Activated naive CD4-positive, alpha-beta T cell (primary cell): ENCODE results near the gene TRMT11.
"Not testable (repeated sequence)": the region's sequence is repeated elsewhere in the genome, so short reads cannot be mapped to it uniquely, and the experiment has no call there.

ENCODE experiments used
- DNase-seq, 4 experiments: peaks; one replicate each; lab custom pipeline; 2025; lab: John Stamatoyannopoulos, UW

The TRMT11 gene

GRCh38 chr6:125956506-125957390 is 29.6 kb upstream of the TRMT11 start, which contains the start of gene HINT3:
Gene HINT3 (plus strand): TSS chr6:125956770. CDS start chr6:125956978, 208 bp downstream.
- DNase-seq, result peak; percentile 96 to 99 (median 98)

GRCh38 chr6:125957391-125957693 is 29.0 kb upstream of the TRMT11 start:
- no peak for DNase-seq

- DNase-seq, result no peak
Measured at GRCh38 chr6:125957845-125958244, 28.5 kb upstream of the TRMT11 start.

- DNase-seq, result no peak
Measured at GRCh38 chr6:125959041-125959440, 27.3 kb upstream of the TRMT11 start.

- no peak for DNase-seq
Measured at GRCh38 chr6:125961117-125961516, 25.2 kb upstream of the TRMT11 start.

GRCh38 chr6:125962900-125963497 is 23.3 kb upstream of the TRMT11 start:
- DNase-seq, result no peak

GRCh38 chr6:125963817-125964216 is 22.5 kb upstream of the TRMT11 start:
- DNase-seq, result no peak

- no peak for DNase-seq
Measured at GRCh38 chr6:125966569-125966968, 19.8 kb upstream of the TRMT11 start.

GRCh38 chr6:125968493-125968892 is 17.8 kb upstream of the TRMT11 start:
- no peak for DNase-seq

- no peak for DNase-seq
Measured at GRCh38 chr6:125970760-125971159, 15.6 kb upstream of the TRMT11 start.

GRCh38 chr6:125972478-125972877 is 13.9 kb upstream of the TRMT11 start:
- not testable (repeated sequence) for DNase-seq

GRCh38 chr6:125974214-125974866 is 12.0 kb upstream of the TRMT11 start:
- DNase-seq, result no peak

- no peak for DNase-seq
Measured at GRCh38 chr6:125979101-125979500, 7.2 kb upstream of the TRMT11 start.

- DNase-seq, result no peak
Measured at GRCh38 chr6:125981571-125982185, 4.7 kb upstream of the TRMT11 start.

GRCh38 chr6:125983246-125983945 is 2.9 kb upstream of the TRMT11 start:
- DNase-seq, result no peak

- no peak for DNase-seq
Measured at GRCh38 chr6:125984311-125984710, 2.0 kb upstream of the TRMT11 start.

GRCh38 chr6:125985522-125985921 is 818 bp upstream of the TRMT11 start:
- no peak for DNase-seq

- DNase-seq, result no peak
Measured at GRCh38 chr6:125985979-125986300, 400 bp upstream of the TRMT11 start.

- peak in 1 of 4 experiments; percentile 10 for DNase-seq
Measured at GRCh38 chr6:125987026-125987617, 782 bp downstream of the TRMT11 start.

GRCh38 chr6:125988280-125988679 is 1.9 kb downstream of the TRMT11 start:
- no peak for DNase-seq

- DNase-seq, result no peak
Measured at GRCh38 chr6:125989631-125990030, 3.3 kb downstream of the TRMT11 start.

GRCh38 chr6:125991653-125992052 is 5.3 kb downstream of the TRMT11 start:
- no peak for DNase-seq
